ENCODE results near the gene RAI1.

Gene RAI1

DNA sequence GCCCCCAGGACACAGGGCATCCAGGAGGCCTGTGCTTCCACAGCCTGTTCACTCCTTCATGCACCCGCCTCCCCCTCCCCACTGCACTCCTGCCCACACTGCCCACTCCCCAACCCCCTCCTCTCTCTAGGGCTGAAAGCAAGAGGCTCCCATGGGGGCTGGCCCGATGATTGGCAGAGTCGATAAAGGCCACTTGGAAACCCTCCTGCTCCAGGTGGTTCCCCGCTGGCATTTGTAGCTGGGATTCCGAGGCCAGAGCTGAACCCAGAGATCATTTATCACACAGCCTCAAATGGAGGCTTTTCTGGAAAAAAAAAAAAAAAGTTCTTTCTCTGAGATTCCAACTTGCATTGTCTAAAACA lies 81.5 kb downstream of the RAI1 start:
- POLR2A ChIA-PET (ENCODE audit: low non-redundant PET): no interaction called here
- TF ChIP-seq, protein P1, sequence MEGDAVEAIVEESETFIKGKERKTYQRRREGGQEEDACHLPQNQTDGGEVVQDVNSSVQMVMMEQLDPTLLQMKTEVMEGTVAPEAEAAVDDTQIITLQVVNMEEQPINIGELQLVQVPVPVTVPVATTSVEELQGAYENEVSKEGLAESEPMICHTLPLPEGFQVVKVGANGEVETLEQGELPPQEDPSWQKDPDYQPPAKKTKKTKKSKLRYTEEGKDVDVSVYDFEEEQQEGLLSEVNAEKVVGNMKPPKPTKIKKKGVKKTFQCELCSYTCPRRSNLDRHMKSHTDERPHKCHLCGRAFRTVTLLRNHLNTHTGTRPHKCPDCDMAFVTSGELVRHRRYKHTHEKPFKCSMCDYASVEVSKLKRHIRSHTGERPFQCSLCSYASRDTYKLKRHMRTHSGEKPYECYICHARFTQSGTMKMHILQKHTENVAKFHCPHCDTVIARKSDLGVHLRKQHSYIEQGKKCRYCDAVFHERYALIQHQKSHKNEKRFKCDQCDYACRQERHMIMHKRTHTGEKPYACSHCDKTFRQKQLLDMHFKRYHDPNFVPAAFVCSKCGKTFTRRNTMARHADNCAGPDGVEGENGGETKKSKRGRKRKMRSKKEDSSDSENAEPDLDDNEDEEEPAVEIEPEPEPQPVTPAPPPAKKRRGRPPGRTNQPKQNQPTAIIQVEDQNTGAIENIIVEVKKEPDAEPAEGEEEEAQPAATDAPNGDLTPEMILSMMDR (conservative IDR thresholded peaks at IDR 0.05; ENCODE audit: low read depth): no peak
- CTCF ChIA-PET: interaction anchor here (1.7 kb wide), 1 partner anchor 12 kb away, joined by 5 read pairs; no protein-coding TSS in a partner anchor
- H3K27ac ChIP-seq: peak overlapping the region; percentile 49
- DNase-seq (ENCODE audit: low spot score): no peak

DNA sequence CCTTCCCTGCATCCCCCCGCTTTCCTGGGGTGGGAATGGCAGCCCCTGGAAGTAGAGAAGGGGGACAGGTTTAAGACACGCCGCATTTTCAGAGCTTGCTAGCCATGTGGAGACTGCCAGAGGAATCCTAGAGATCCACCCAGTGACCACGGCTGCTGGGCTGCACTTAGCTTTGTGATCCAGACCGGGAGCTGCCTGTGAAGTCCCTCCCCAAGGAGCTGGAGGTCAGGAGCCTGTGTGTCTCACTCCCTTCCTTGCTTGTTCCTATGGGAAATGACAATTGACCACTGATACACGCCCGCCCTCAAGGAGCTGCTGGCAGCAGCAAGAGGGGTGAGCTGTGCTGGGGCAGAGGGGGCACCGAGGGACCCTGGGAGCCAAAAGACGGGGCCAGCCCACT lies 81.9 kb downstream of the RAI1 start:
- CTCF ChIA-PET: interaction anchor here (0.7 kb wide), 1 partner anchor 9 kb away, joined by 7 read pairs; no protein-coding TSS in a partner anchor
- no peak for DNase-seq (ENCODE audit: low spot score)
- POLR2A ChIA-PET (ENCODE audit: low non-redundant PET): no interaction called here
- TF ChIP-seq, protein P1 (conservative IDR thresholded peaks at IDR 0.05; ENCODE audit: low read depth): no peak
- H3K27ac ChIP-seq: peak overlapping the region; percentile 49

DNA sequence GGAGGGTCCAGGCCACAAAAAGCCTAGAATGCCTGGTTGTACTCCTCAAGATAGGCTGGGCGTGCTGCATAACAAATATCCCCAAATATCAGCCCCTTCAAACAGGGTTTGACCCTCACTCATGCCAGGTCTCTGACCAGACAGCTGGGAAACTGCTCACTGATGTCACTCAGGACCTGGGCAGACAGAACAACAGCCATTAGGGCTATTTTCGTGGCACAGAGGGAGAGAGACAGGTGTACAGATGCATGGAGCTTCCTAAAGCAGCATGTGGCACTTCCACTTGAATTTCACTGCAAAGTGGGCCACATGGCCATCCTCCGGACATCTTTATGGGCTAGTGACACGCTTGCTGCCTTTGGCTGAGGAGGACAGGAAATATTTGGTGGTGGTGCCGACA lies 82.5 kb downstream of the RAI1 start:
- CTCF ChIA-PET: interaction anchor here (0.7 kb wide), 1 partner anchor 10 kb away, joined by 7 read pairs; no protein-coding TSS in a partner anchor
- DNase-seq (ENCODE audit: low spot score): no peak
- peak overlapping the region; percentile 49 for H3K27ac ChIP-seq
- POLR2A ChIA-PET (ENCODE audit: low non-redundant PET): no interaction called here
- TF ChIP-seq, protein P1 (conservative IDR thresholded peaks at IDR 0.05; ENCODE audit: low read depth): no peak

DNA sequence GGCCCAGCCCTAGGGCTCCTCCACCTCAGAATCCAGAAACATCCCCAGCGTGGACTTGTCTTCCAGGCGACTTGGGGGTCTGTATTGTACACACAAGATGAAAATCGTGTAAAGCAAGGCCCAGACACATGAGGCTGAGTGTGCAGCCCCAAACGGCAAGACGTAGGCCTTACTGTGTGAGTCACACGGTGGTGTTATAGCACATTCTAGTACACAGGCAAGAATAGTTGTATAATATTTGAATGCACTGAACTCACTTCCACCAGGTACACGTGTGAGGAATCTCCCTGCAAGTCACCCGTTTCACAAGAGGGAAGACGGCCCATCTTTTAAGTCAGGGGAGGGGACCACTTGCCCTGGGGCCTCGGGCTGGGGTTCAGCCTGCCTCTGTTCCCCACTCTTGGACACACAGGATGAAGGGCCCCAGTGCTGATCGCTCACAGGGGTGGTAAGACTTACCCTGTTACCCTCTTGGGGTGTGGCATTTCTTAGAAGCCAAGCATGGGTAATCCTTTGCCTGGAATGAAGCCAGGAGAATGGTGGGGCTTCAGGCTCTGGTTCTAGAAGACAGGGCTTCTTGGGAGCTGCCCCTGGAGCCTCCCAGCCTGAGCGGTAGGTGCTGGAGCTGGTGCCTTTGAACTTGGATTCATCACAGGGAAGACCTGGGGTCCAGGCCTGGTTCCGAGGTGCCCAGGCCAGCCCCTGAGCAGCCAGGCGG lies 84.3 kb downstream of the RAI1 start:
- no peak for DNase-seq (ENCODE audit: low spot score)
- CTCF ChIA-PET: interaction anchor here (1.0 kb wide), 1 partner anchor 9 kb away, joined by 4 read pairs; no protein-coding TSS in a partner anchor
- POLR2A ChIA-PET (ENCODE audit: low non-redundant PET): no interaction called here
- H3K27ac ChIP-seq: peak overlapping the region; percentile 52
- TF ChIP-seq, protein P1 (conservative IDR thresholded peaks at IDR 0.05; ENCODE audit: low read depth): no peak

DNA sequence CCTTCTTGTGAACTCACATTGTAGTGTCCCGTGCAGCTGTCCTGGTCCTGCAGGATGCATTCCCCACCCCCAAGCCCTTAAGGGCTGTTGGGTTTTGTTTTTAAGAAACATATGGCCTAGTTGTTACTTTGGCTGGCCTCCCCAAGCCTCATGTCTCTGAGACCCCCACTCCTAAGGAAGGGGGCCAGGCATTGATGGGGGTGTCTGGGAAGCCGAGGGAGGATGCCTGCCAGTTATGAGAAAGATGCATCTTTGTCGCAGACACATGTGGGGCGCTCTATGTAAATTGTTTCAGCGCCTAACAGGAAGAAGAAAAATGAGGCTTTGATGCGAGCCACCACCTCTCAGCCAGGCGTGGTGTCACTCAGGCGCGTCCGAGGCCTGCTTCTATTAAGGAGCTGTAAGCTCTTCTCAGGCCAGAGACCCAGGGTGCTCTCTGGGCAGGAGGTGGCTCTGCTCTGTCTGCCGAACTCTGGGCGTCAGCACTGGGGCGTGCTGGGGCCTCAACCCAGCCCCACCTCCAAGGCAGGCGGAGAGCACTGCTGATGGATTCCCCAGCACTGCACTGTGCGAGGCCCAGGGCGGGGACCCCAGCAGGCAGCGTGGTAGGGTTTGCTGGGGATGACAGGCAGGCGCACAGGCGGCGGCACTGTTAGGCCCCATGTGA lies 85.0 kb downstream of the RAI1 start:
- ChIA-PET CTCF (interaction anchor here (1.0 kb wide), 1 partner anchor 8 kb away, joined by 4 read pairs; no protein-coding TSS in a partner anchor), POLR2A (ENCODE audit: low non-redundant PET) (no interaction called here)
- DNase-seq (ENCODE audit: low spot score): no peak
- TF ChIP-seq, protein P1 (conservative IDR thresholded peaks at IDR 0.05; ENCODE audit: low read depth): no peak
- H3K27ac ChIP-seq: peak overlapping the region; percentile 52

DNA sequence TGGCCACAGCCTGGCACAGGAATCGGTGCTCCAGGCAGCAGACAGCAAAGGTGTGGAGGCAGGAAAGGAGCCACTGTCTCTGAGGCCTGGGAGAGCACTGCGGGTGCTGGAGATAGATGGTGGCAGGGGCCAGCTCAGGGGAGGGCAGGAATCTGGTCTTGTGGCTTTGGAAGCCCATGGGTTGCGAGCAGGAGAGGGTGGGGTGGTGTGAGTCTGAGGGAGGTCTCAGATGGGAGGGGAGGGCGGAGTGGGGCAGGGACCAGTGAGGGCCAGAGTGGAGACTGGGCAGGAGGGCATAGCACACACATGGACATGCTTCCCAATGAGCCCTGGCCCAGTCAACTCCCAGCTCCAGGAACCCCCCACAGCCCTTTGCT lies 85.5 kb downstream of the RAI1 start:
- TF ChIP-seq, protein P1 (conservative IDR thresholded peaks at IDR 0.05; ENCODE audit: low read depth): no peak
- H3K27ac ChIP-seq: peak overlapping the region; percentile 52
- no peak for DNase-seq (ENCODE audit: low spot score)
- ChIA-PET POLR2A (ENCODE audit: low non-redundant PET) (no interaction called here), CTCF (no interaction called here)
